HCEC 1CT (cell line): Measurements from ENCODE around the gene OTX1.
"Not testable (repeated sequence)": the region's sequence is repeated elsewhere in the genome, so short reads cannot be mapped to it uniquely, and the experiment has no call there.

ENCODE experiments used
- DNase-seq: peaks from one replicate; pipeline ENCODE4 v3.0.0-alpha.2; 2017

OTX1 gene

GRCh38 chr2:63050334-63051041, at the start of gene OTX1:
Gene OTX1 (plus strand): TSS chr2:63050830. CDS start chr2:63052991, 2,161 bp downstream.
- peak; percentile 55 for DNase-seq

- DNase-seq = no peak
These were observed 49.1 kb upstream of the OTX1 start for GRCh38 chr2:63001576-63001975.

- no peak for DNase-seq
These were observed 47.3 kb upstream of the OTX1 start for GRCh38 chr2:63003351-63003750.

- DNase-seq = no peak
These were observed 42.7 kb upstream of the OTX1 start for GRCh38 chr2:63007813-63008458.

GRCh38 chr2:63008838-63009237, 41.8 kb upstream of the OTX1 start:
- DNase-seq = no peak

- DNase-seq = no peak
These were observed 41.1 kb upstream of the OTX1 start for GRCh38 chr2:63009490-63009889.

GRCh38 chr2:63012541-63012940, 38.1 kb upstream of the OTX1 start:
- DNase-seq = no peak

GRCh38 chr2:63013438-63013837, 37.2 kb upstream of the OTX1 start:
- no peak for DNase-seq

- no peak for DNase-seq
These were observed 35.2 kb upstream of the OTX1 start for GRCh38 chr2:63015389-63015788.

GRCh38 chr2:63018439-63018838, 32.2 kb upstream of the OTX1 start:
- DNase-seq = no peak

GRCh38 chr2:63019686-63020085, 30.9 kb upstream of the OTX1 start:
- not testable (repeated sequence) for DNase-seq

- peak; percentile 31 for DNase-seq
These were observed 27.2 kb upstream of the OTX1 start for GRCh38 chr2:63023444-63023843.

- DNase-seq = no peak
These were observed 23.4 kb upstream of the OTX1 start for GRCh38 chr2:63027220-63027619.

- DNase-seq = peak; percentile 42
These were observed 21.6 kb upstream of the OTX1 start for GRCh38 chr2:63029058-63029457.

GRCh38 chr2:63034526-63034925, 16.1 kb upstream of the OTX1 start:
- no peak for DNase-seq

- DNase-seq = no peak
These were observed 15.5 kb upstream of the OTX1 start for GRCh38 chr2:63035169-63035568.

GRCh38 chr2:63035660-63036059, 15.0 kb upstream of the OTX1 start:
- no peak for DNase-seq

GRCh38 chr2:63038034-63038433, 12.6 kb upstream of the OTX1 start:
- DNase-seq = no peak

- no peak for DNase-seq
These were observed 10.0 kb upstream of the OTX1 start for GRCh38 chr2:63040586-63040985.

GRCh38 chr2:63041592-63041991, 9.0 kb upstream of the OTX1 start:
- DNase-seq = no peak

GRCh38 chr2:63044362-63045327, 6.0 kb upstream of the OTX1 start:
- no peak for DNase-seq

- DNase-seq = no peak
These were observed 4.1 kb upstream of the OTX1 start for GRCh38 chr2:63046552-63046951.

GRCh38 chr2:63046961-63047320, 3.7 kb upstream of the OTX1 start:
- no peak for DNase-seq
